Effector memory CD4-positive, alpha-beta T cell (primary cell): ENCODE measurements around the gene PHEX.

Experiments
- DNase-seq, 3 donors: peaks; one replicate each; pipeline ENCODE4 v3.0.0-alpha.2; 2020
- H3K27ac ChIP-seq: 2 replicates; pipeline ENCODE4 v1.7.0; 2013; ENCODE audit warnings: mild to moderate bottlenecking, low read length, moderate library complexity; ENCODE audit not compliant: insufficient read depth, poor library complexity, severe bottlenecking
- H3K27me3 ChIP-seq: replicated peaks from 2 replicates; pipeline ENCODE4 v1.7.0; 2013; ENCODE audit warnings: mild to moderate bottlenecking, low read length; ENCODE audit not compliant: insufficient read depth, control insufficient read depth, poor library complexity, severe bottlenecking
- H3K36me3 ChIP-seq: 2 replicates; pipeline ENCODE4 v1.7.0; 2013; ENCODE audit warnings: mild to moderate bottlenecking, low read length, moderate library complexity; ENCODE audit not compliant: control insufficient read depth, insufficient read depth
- H3K4me1 ChIP-seq: 2 replicates; pipeline ENCODE4 v1.7.0; 2013; ENCODE audit warnings: low read length, mild to moderate bottlenecking; ENCODE audit not compliant: control insufficient read depth, insufficient read depth, poor library complexity, severe bottlenecking
- H3K4me3 ChIP-seq: 2 replicates; pipeline ENCODE4 v1.7.0; 2013; ENCODE audit warnings: low read length, low read depth, mild to moderate bottlenecking; ENCODE audit not compliant: insufficient read depth, poor library complexity, severe bottlenecking
- H3K9me3 ChIP-seq: 2 replicates; pipeline ENCODE4 v1.7.0; 2013; ENCODE audit warnings: mild to moderate bottlenecking, low read length, moderate library complexity; ENCODE audit not compliant: control insufficient read depth

The PHEX gene

GRCh38 chrX:22159071-22159470, 126.9 kb downstream of the PHEX start:
- Histone ChIP-seq H3K36me3 (no peaks in the 10 kb centered on the region), H3K9me3 (no peaks in the 10 kb centered on the region), H3K4me3 (no peak overlapping the region), H3K27ac (no peak overlapping the region), H3K4me1 (no peaks in the 10 kb centered on the region), H3K27me3 (no peaks in the 10 kb centered on the region)
- DNase-seq: no peak

- Histone ChIP-seq H3K9me3 (no peaks in the 10 kb centered on the region), H3K27ac (no peak overlapping the region), H3K4me1 (no peaks in the 10 kb centered on the region), H3K4me3 (no peak overlapping the region), H3K27me3 (no peaks in the 10 kb centered on the region), H3K36me3 (no peaks in the 10 kb centered on the region)
- DNase-seq: no peak
These were observed 131.2 kb downstream of the PHEX start for GRCh38 chrX:22163326-22163725.

DNA sequence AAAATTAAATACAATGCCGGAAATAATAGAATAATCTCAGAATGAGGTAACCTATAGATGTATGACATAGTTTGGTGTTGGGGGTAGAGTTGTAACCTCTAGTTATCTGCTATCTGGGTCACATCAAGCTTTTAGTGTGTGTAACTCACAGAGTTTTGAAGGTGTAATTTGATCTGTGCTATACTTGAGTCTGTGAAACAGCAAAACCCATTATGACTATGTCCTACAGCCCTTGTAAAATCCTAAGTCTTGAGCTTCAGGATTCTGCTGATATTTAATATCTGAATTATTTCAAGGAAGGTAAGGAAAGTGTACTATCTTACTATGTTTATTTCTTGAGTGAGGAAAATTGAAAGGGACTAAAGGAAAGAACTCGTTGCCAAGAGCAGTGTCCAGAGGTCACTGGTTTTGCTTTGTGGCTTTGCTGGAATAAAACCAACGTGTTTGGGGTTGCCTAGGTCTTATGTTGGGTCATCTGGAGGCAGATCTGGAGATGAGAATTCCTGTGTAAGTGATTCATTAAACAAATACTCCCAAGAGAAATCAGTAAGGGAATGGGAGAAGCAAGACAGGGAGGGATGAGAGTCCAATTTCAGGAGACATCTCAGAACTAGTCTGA, 132.8 kb downstream of the PHEX start:
- Histone ChIP-seq H3K4me1 (no peaks in the 10 kb centered on the region), H3K27ac (no peak overlapping the region), H3K4me3 (no peak overlapping the region), H3K27me3 (no peaks in the 10 kb centered on the region), H3K36me3 (no peaks in the 10 kb centered on the region), H3K9me3 (no peaks in the 10 kb centered on the region)
- DNase-seq: no peak

DNA sequence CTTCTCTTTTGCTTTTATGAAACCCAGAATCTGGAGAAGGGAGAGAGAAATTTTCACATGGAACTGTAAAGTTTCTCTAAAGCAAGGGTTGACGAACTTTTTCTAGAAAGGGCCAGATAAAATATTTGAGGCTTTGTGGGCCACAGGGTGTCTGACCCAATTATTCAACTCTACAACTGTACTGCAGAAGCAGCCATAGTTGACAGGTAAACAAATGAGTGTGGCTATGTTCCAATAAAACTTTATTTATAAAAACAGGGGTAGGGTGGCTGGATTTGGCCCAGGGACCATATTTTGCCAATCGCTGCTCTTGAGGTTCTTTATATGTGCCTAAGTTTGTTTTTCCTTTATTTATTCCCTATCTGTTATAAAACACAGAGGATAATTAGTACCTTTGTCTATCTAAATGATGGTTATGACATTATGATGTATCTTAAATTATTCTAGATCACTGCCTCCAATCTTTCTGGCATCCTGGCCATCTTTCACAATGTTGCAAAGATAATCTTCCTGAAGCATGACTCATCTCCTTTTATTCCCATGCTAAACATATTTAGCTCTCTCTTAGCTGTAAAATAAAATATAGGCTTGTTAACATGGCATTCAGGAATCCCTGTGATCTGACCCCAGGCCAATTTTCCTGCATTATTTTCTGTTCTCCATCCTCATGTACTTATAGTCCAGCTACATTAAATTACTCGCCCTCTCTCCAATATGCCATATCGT, 133.8 kb downstream of the PHEX start:
- no peaks in the 10 kb centered on the region for H3K36me3 ChIP-seq
- H3K27ac ChIP-seq: no peak overlapping the region
- H3K9me3 ChIP-seq: no peaks in the 10 kb centered on the region
- H3K4me3 ChIP-seq: no peak overlapping the region
- H3K4me1 ChIP-seq: no peaks in the 10 kb centered on the region
- no peaks in the 10 kb centered on the region for H3K27me3 ChIP-seq
- no peak for DNase-seq

GRCh38 chrX:22171287-22172060, 139.3 kb downstream of the PHEX start:
- H3K9me3 ChIP-seq: no peaks in the 10 kb centered on the region
- no peaks in the 10 kb centered on the region for H3K4me1 ChIP-seq
- H3K27me3 ChIP-seq: no peaks in the 10 kb centered on the region
- H3K36me3 ChIP-seq: no peaks in the 10 kb centered on the region
- H3K4me3 ChIP-seq: no peak overlapping the region
- DNase-seq: no peak
- H3K27ac ChIP-seq: no peak overlapping the region

DNA sequence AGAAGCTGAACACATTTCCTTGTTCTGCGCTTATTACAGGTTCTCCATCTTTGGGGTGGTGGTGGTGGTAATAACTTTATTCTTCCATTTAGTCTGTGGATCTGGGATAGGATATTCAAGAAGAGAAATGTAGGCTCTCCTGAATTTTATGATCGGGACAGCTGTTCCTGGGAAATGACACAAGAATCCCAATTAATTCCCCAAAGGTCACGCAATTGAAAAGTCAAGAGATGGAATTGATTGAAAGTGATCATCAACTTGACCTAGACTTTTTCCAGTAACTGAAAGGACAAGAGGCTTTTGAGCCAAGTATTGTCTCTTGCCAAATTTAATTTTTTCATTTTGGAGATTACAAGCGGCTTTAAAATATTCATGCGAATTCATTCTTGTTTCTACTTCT, 141.8 kb downstream of the PHEX start:
- H3K36me3 ChIP-seq: no peaks in the 10 kb centered on the region
- no peaks in the 10 kb centered on the region for H3K9me3 ChIP-seq
- no peaks in the 10 kb centered on the region for H3K27me3 ChIP-seq
- no peak for DNase-seq
- H3K27ac ChIP-seq: no peak overlapping the region
- H3K4me3 ChIP-seq: no peak overlapping the region
- no peaks in the 10 kb centered on the region for H3K4me1 ChIP-seq

GRCh38 chrX:22177950-22178515, 145.9 kb downstream of the PHEX start:
- no peak overlapping the region for H3K4me3 ChIP-seq
- no peak overlapping the region for H3K27ac ChIP-seq
- H3K36me3 ChIP-seq: no peaks in the 10 kb centered on the region
- H3K27me3 ChIP-seq: no peaks in the 10 kb centered on the region
- no peak for DNase-seq
- H3K9me3 ChIP-seq: no peaks in the 10 kb centered on the region
- H3K4me1 ChIP-seq: no peaks in the 10 kb centered on the region

DNA sequence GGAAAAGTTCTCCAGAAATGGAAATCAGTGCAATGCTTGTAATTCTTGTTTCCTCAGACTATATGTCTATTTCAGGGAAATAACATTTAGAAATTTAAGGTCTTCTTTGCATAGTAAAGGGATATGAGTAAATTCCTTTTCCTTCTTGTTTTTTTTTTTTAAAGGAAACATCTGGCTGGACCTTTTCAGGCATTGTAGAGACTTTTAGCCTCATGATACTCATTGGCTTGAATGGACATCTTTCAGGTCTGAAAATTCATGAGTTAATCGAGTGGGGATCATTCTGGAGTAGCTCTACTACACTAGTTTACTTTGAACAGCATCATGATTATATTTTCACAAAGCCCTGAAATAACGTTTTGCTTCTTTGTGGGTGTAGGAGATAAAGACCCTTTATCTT, 152.0 kb downstream of the PHEX start:
- Histone ChIP-seq H3K36me3 (no peaks in the 10 kb centered on the region), H3K27ac (no peak overlapping the region), H3K9me3 (no peaks in the 10 kb centered on the region), H3K4me1 (no peaks in the 10 kb centered on the region), H3K4me3 (no peak overlapping the region), H3K27me3 (no peaks in the 10 kb centered on the region)
- no peak for DNase-seq

DNA sequence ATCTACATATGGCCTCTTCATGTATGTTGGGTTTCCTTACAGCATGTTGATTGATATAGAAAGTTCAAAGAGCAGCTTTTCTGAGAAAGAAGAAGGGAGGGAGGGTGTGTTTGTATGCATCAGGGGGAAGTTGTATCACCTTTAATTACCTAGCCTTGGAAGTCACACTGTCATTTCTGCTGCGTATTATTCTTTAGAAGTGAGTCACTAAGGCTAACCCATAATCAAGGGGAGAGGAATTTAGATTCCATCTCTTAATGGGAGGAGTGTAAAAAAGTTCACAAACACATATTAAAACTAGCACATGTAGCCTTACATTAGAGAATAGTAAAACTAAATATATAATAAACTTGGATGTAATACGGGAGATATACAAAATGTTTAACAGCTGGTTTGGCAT, 154.0 kb downstream of the PHEX start:
- no peak overlapping the region for H3K27ac ChIP-seq
- no peaks in the 10 kb centered on the region for H3K36me3 ChIP-seq
- no peak for DNase-seq
- no peaks in the 10 kb centered on the region for H3K27me3 ChIP-seq
- H3K4me1 ChIP-seq: no peaks in the 10 kb centered on the region
- H3K4me3 ChIP-seq: no peak overlapping the region
- H3K9me3 ChIP-seq: no peaks in the 10 kb centered on the region
